GM18508 (cell line): ENCODE data around the gene ATG16L2.

Source experiments
- ATAC-seq: cut with Tn5 transposase; IDR thresholded peaks from one replicate; pipeline ENCODE4 v1.9.1; 2021; ENCODE audit warnings: moderate number of reproducible peaks; ENCODE audit not compliant: insufficient read depth, unreplicated experiment

Gene ATG16L2

DNA sequence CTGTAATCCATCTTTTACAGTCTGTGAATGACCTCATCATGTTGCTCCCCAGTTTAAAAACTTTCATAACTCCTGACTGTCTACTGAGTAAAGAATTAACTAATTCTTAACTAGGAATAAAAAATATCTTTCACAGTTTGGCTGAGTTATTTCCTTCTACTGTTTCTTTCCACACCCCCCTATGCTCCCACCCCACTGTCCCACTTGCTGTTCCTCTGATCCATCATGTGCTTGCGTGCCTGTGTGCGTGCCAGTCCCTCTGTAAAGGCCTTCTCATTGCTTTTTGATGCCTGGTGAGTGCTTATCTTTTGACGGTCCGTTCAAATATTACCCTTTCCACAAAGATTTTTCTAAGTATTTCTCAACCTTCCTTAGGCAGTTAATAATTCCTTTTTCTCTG, 55.6 kb downstream of the ATG16L2 start:
- ATAC-seq: no peak

GRCh38 chr11:72871119-72871518, 56.9 kb downstream of the ATG16L2 start:
- ATAC-seq: no peak

- ATAC-seq: no peak
Observed at GRCh38 chr11:72872012-72872411, 57.8 kb downstream of the ATG16L2 start.

- ATAC-seq: no peak
Observed at GRCh38 chr11:72875736-72876135, 61.5 kb downstream of the ATG16L2 start.

- no peak for ATAC-seq
Observed at GRCh38 chr11:72876147-72876546, 61.9 kb downstream of the ATG16L2 start.
